ENCODE data around the gene TBL1XR1.
"Not testable (repeated sequence)": the region's sequence is repeated elsewhere in the genome, so short reads cannot be mapped to it uniquely, and the experiment has no call there.

TBL1XR1 gene

GRCh38 chr3:177180506-177180905, 16.8 kb downstream of the TBL1XR1 start:
- DNase-seq, result no peak

GRCh38 chr3:177179281-177180067, 17.8 kb downstream of the TBL1XR1 start:
- no peak for DNase-seq

GRCh38 chr3:177177749-177178221, 19.5 kb downstream of the TBL1XR1 start:
- no peak for DNase-seq

GRCh38 chr3:177174607-177175170, 22.6 kb downstream of the TBL1XR1 start:
- DNase-seq, result no peak

- DNase-seq, result no peak
Observed at GRCh38 chr3:177169936-177170722, 27.2 kb downstream of the TBL1XR1 start.

- DNase-seq, result no peak
Observed at GRCh38 chr3:177168431-177168830, 28.9 kb downstream of the TBL1XR1 start.

GRCh38 chr3:177162742-177163141, 34.5 kb downstream of the TBL1XR1 start:
- DNase-seq, result no peak

- not testable (repeated sequence) for DNase-seq
Observed at GRCh38 chr3:177161603-177162002, 35.7 kb downstream of the TBL1XR1 start.

- DNase-seq, result no peak
Observed at GRCh38 chr3:177158461-177158860, 38.8 kb downstream of the TBL1XR1 start.

GRCh38 chr3:177157492-177157891, 39.8 kb downstream of the TBL1XR1 start:
- DNase-seq, result no peak

- no peak for DNase-seq
Observed at GRCh38 chr3:177154733-177155132, 42.5 kb downstream of the TBL1XR1 start.

- DNase-seq, result no peak
Observed at GRCh38 chr3:177150970-177151627, 46.2 kb downstream of the TBL1XR1 start.

GRCh38 chr3:177150218-177150916, 46.9 kb downstream of the TBL1XR1 start:
- DNase-seq, result no peak

- no peak for DNase-seq
Observed at GRCh38 chr3:177149106-177149505, 48.2 kb downstream of the TBL1XR1 start.

GRCh38 chr3:177147790-177148189, 49.5 kb downstream of the TBL1XR1 start:
- DNase-seq, result no peak

GRCh38 chr3:177146646-177147045, 50.6 kb downstream of the TBL1XR1 start:
- DNase-seq, result no peak

GRCh38 chr3:177145954-177146353, 51.3 kb downstream of the TBL1XR1 start:
- no peak for DNase-seq

GRCh38 chr3:177145381-177145780, 51.9 kb downstream of the TBL1XR1 start:
- no peak for DNase-seq

- no peak for DNase-seq
Observed at GRCh38 chr3:177144922-177145321, 52.4 kb downstream of the TBL1XR1 start.

GRCh38 chr3:177141899-177142646, 55.2 kb downstream of the TBL1XR1 start:
- DNase-seq, result no peak

GRCh38 chr3:177141471-177141870, 55.8 kb downstream of the TBL1XR1 start:
- DNase-seq, result no peak

- not testable (repeated sequence) for DNase-seq
Observed at GRCh38 chr3:177139220-177139619, 58.1 kb downstream of the TBL1XR1 start.
